Activated naive CD4-positive, alpha-beta T cell treated with anti-CD3 and anti-CD28 coated beads, Interleukin-2, amount 50 U/mL, for 24 hours (primary cell): ENCODE data around the gene DNAJC30.

Source experiments
- H3K27ac Mint-ChIP-seq: one replicate; pipeline ENCODE4 v1.8.0; 2021; ENCODE audit warnings: mild to moderate bottlenecking, mixed read lengths
- H3K27me3 Mint-ChIP-seq: one replicate; pipeline ENCODE4 v1.8.0; 2021; ENCODE audit warnings: mixed read lengths
- H3K36me3 Mint-ChIP-seq: one replicate; pipeline ENCODE4 v1.8.0; 2021; ENCODE audit warnings: mixed read lengths
- H3K4me1 Mint-ChIP-seq: one replicate; pipeline ENCODE4 v1.8.0; 2021; ENCODE audit warnings: mixed read lengths
- H3K4me3 Mint-ChIP-seq: one replicate; pipeline ENCODE4 v1.8.0; 2021; ENCODE audit warnings: mild to moderate bottlenecking, mixed read lengths
- H3K9me3 Mint-ChIP-seq: one replicate; pipeline ENCODE4 v1.8.0; 2021; ENCODE audit warnings: mixed read lengths

The DNAJC30 gene

GRCh38 chr7:73649576-73649975 lies 33.7 kb downstream of the DNAJC30 start:
- Mint-ChIP-seq H3K27ac (no peak overlapping the region), H3K27me3 (peaks cover 37% of the 10 kb centered on the region), H3K36me3 (peaks cover 2% of the 10 kb centered on the region), H3K9me3 (no peaks in the 10 kb centered on the region), H3K4me3 (no peak overlapping the region), H3K4me1 (peaks cover 12% of the 10 kb centered on the region)

- peak overlapping the region; percentile 67 for H3K4me3 Mint-ChIP-seq
- peaks cover 2% of the 10 kb centered on the region for H3K36me3 Mint-ChIP-seq
- H3K27me3 Mint-ChIP-seq = peaks cover 37% of the 10 kb centered on the region
- no peak overlapping the region for H3K27ac Mint-ChIP-seq
- peaks cover 12% of the 10 kb centered on the region for H3K4me1 Mint-ChIP-seq
- H3K9me3 Mint-ChIP-seq = no peaks in the 10 kb centered on the region
Measured at GRCh38 chr7:73648593-73649332, 34.5 kb downstream of the DNAJC30 start.

- no peak overlapping the region for H3K27ac Mint-ChIP-seq
- H3K4me3 Mint-ChIP-seq = peak overlapping the region; percentile 67
- peaks cover 2% of the 10 kb centered on the region for H3K36me3 Mint-ChIP-seq
- peaks cover 38% of the 10 kb centered on the region for H3K27me3 Mint-ChIP-seq
- no peaks in the 10 kb centered on the region for H3K9me3 Mint-ChIP-seq
- peaks cover 12% of the 10 kb centered on the region for H3K4me1 Mint-ChIP-seq
Measured at GRCh38 chr7:73647725-73648592, 35.3 kb downstream of the DNAJC30 start.

- no peak overlapping the region for H3K4me3 Mint-ChIP-seq
- peaks cover 2% of the 10 kb centered on the region for H3K36me3 Mint-ChIP-seq
- peaks cover 34% of the 10 kb centered on the region for H3K27me3 Mint-ChIP-seq
- H3K27ac Mint-ChIP-seq = no peak overlapping the region
- peaks cover 12% of the 10 kb centered on the region for H3K4me1 Mint-ChIP-seq
- no peaks in the 10 kb centered on the region for H3K9me3 Mint-ChIP-seq
Measured at GRCh38 chr7:73646785-73647724, 36.2 kb downstream of the DNAJC30 start.

GRCh38 chr7:73645643-73646174 lies 37.5 kb downstream of the DNAJC30 start:
- H3K4me3 Mint-ChIP-seq = no peak overlapping the region
- H3K9me3 Mint-ChIP-seq = no peaks in the 10 kb centered on the region
- no peak overlapping the region for H3K27ac Mint-ChIP-seq
- peaks cover 12% of the 10 kb centered on the region for H3K4me1 Mint-ChIP-seq
- peaks cover 28% of the 10 kb centered on the region for H3K27me3 Mint-ChIP-seq
- peaks cover 2% of the 10 kb centered on the region for H3K36me3 Mint-ChIP-seq

- no peak overlapping the region for H3K4me3 Mint-ChIP-seq
- peaks cover 22% of the 10 kb centered on the region for H3K27me3 Mint-ChIP-seq
- peaks cover 2% of the 10 kb centered on the region for H3K36me3 Mint-ChIP-seq
- H3K27ac Mint-ChIP-seq = no peak overlapping the region
- no peaks in the 10 kb centered on the region for H3K9me3 Mint-ChIP-seq
- H3K4me1 Mint-ChIP-seq = peaks cover 12% of the 10 kb centered on the region
Measured at GRCh38 chr7:73644688-73645286, 38.5 kb downstream of the DNAJC30 start.

GRCh38 chr7:73642834-73643233 lies 40.4 kb downstream of the DNAJC30 start:
- Mint-ChIP-seq H3K27ac (no peak overlapping the region), H3K27me3 (peaks cover 9% of the 10 kb centered on the region), H3K4me1 (no peaks in the 10 kb centered on the region)

GRCh38 chr7:73638911-73639310 lies 44.3 kb downstream of the DNAJC30 start:
- Mint-ChIP-seq H3K27me3 (peaks cover 10% of the 10 kb centered on the region), H3K9me3 (no peaks in the 10 kb centered on the region), H3K27ac (no peak overlapping the region)

More at GRCh38 chr7:73642834-73643233, 40.4 kb downstream of the DNAJC30 start:
- Mint-ChIP-seq H3K4me3 (no peak overlapping the region), H3K36me3 (no peaks in the 10 kb centered on the region), H3K9me3 (no peaks in the 10 kb centered on the region)

GRCh38 chr7:73635428-73636200 lies 47.6 kb downstream of the DNAJC30 start:
- Mint-ChIP-seq H3K36me3 (no peaks in the 10 kb centered on the region), H3K4me1 (no peaks in the 10 kb centered on the region), H3K4me3 (no peak overlapping the region), H3K9me3 (no peaks in the 10 kb centered on the region), H3K27me3 (peaks cover 13% of the 10 kb centered on the region), H3K27ac (no peak overlapping the region)

More at GRCh38 chr7:73638911-73639310, 44.3 kb downstream of the DNAJC30 start:
- Mint-ChIP-seq H3K4me1 (no peaks in the 10 kb centered on the region), H3K4me3 (no peak overlapping the region), H3K36me3 (no peaks in the 10 kb centered on the region)

- Mint-ChIP-seq H3K27me3 (peaks cover 16% of the 10 kb centered on the region), H3K9me3 (no peaks in the 10 kb centered on the region), H3K4me1 (no peaks in the 10 kb centered on the region), H3K4me3 (no peak overlapping the region), H3K36me3 (no peaks in the 10 kb centered on the region), H3K27ac (no peak overlapping the region)
Measured at GRCh38 chr7:73633844-73634243, 49.4 kb downstream of the DNAJC30 start.

- H3K36me3 Mint-ChIP-seq = no peaks in the 10 kb centered on the region
- no peaks in the 10 kb centered on the region for H3K4me1 Mint-ChIP-seq
- H3K4me3 Mint-ChIP-seq = no peak overlapping the region
Measured at GRCh38 chr7:73633323-73633722, 49.9 kb downstream of the DNAJC30 start.

GRCh38 chr7:73631558-73631957 lies 51.7 kb downstream of the DNAJC30 start:
- no peaks in the 10 kb centered on the region for H3K9me3 Mint-ChIP-seq
- H3K4me1 Mint-ChIP-seq = no peaks in the 10 kb centered on the region
- no peak overlapping the region for H3K27ac Mint-ChIP-seq
- peaks cover 28% of the 10 kb centered on the region for H3K27me3 Mint-ChIP-seq
- H3K4me3 Mint-ChIP-seq = no peak overlapping the region
- no peaks in the 10 kb centered on the region for H3K36me3 Mint-ChIP-seq

More at GRCh38 chr7:73633323-73633722, 49.9 kb downstream of the DNAJC30 start:
- Mint-ChIP-seq H3K27ac (no peak overlapping the region), H3K9me3 (no peaks in the 10 kb centered on the region), H3K27me3 (peaks cover 19% of the 10 kb centered on the region)
